Peyer's patch (tissue), 4 donors: ENCODE measurements around the gene P4HA1. TPM values are rescaled to one million over a fixed set of nuclear protein-coding genes. Genes with fewer than 3 reads are reported as not detected.
A peak's percentile ranks its signal among the peaks of the same experiment; 100 is the strongest.

Source experiments
- DNase-seq, 3 donors: peaks; one replicate each; pipeline ENCODE4 v3.0.0-alpha.2; 2017 to 2019
- H3K27ac ChIP-seq, 4 donors: fragments of 200-600 bp; sonication (generic); one replicate each; pipeline ENCODE4 v1.5.1; 2016 to 2019
- H3K27me3 ChIP-seq, 2 donors: fragments of 200-600 bp; sonication (generic); one replicate each; pipeline ENCODE4 v1.5.1; 2019
- H3K36me3 ChIP-seq, 3 donors: fragments of 200-600 bp; sonication (generic); one replicate each; pipeline ENCODE4 v1.5.1; 2016 to 2019
- H3K4me1 ChIP-seq, 4 donors: fragments of 200-600 bp; sonication (generic); one replicate each; pipeline ENCODE4 v1.5.1; 2016 to 2019
- H3K4me3 ChIP-seq, 4 donors: fragments of 200-600 bp; sonication (generic); 1 replicate in 3 of 4; 2 replicates in 1 of 4; pipeline ENCODE4 v1.5.1; 2016 to 2019; ENCODE audit warnings: mild to moderate bottlenecking in 1 of 4
- H3K9me3 ChIP-seq, 4 donors: fragments of 200-600 bp; sonication (generic); one replicate each; pipeline ENCODE4 v1.5.1; 2016 to 2019; ENCODE audit warnings: mild to moderate bottlenecking in 1 of 4
- CTCF ChIP-seq, 6 experiments: fragments of 450-650 bp in 4 of 6; fragments of 200-600 bp in 2 of 6; sonication (generic) in 1 of 6; IDR thresholded peaks; one replicate each; pipeline ENCODE4 v1.5.1; 2017 to 2019; ENCODE audit warnings: antibody characterized with exemption in 6 of 6, mild to moderate bottlenecking in 3 of 6, moderate library complexity in 1 of 6
- POLR2A ChIP-seq, 2 donors: fragments of 450-650 bp; IDR thresholded peaks; one replicate each; pipeline ENCODE4 v1.5.1; 2017; ENCODE audit warnings: antibody characterized with exemption in 2 of 2, mild to moderate bottlenecking in 2 of 2, moderate library complexity in 2 of 2
- total RNA-seq, 4 donors: library from RNA; depleted of rRNA; stranded (reverse); fragments of >200 nt; gene quantifications; one replicate each; pipeline ENCODE4 v1.1.0, GENCODE V29; 2016

P4HA1 gene
- total RNA-seq, 4 donors from 2014 or later = 13.9 to 19.0 (median 15.2) TPM

GRCh38 chr10:73093922-73094850 lies 2.5 kb downstream of the P4HA1 start:
- Histone ChIP-seq H3K9me3 (no peaks in the 10 kb centered on the region), H3K36me3 (no peaks in the 10 kb centered on the region), H3K4me3 (peak overlapping the region in 1 of 4 donors; percentile 84), H3K27me3 (no peaks in the 10 kb centered on the region), H3K4me1 (peaks cover 0 to 5% (median 0%) of the 10 kb centered on the region in 4 donors), H3K27ac (no peak overlapping the region)
- TF ChIP-seq CTCF (IDR thresholded peaks at IDR 0.05) = no peak
- TF ChIP-seq POLR2A (IDR thresholded peaks at IDR 0.05) = no peak
- DNase-seq = no peak

- Histone ChIP-seq H3K4me3 (no peak overlapping the region), H3K36me3 (no peaks in the 10 kb centered on the region), H3K27ac (no peak overlapping the region), H3K27me3 (no peaks in the 10 kb centered on the region), H3K9me3 (no peaks in the 10 kb centered on the region), H3K4me1 (peaks cover 0 to 5% (median 0%) of the 10 kb centered on the region in 4 donors)
- no peak for DNase-seq
- no peak for TF ChIP-seq POLR2A (IDR thresholded peaks at IDR 0.05)
- no peak for TF ChIP-seq CTCF (IDR thresholded peaks at IDR 0.05)
These were observed 3.8 kb downstream of the P4HA1 start for GRCh38 chr10:73092830-73093229.

- Histone ChIP-seq H3K27me3 (no peaks in the 10 kb centered on the region), H3K4me3 (no peak overlapping the region), H3K27ac (no peak overlapping the region), H3K9me3 (no peaks in the 10 kb centered on the region), H3K36me3 (no peaks in the 10 kb centered on the region), H3K4me1 (peaks cover 0 to 7% (median 0%) of the 10 kb centered on the region in 4 donors)
- no peak for DNase-seq
- TF ChIP-seq POLR2A (IDR thresholded peaks at IDR 0.05) = no peak
- no peak for TF ChIP-seq CTCF (IDR thresholded peaks at IDR 0.05)
These were observed 8.4 kb downstream of the P4HA1 start for GRCh38 chr10:73088304-73088703.

GRCh38 chr10:73086816-73087215 lies 9.8 kb downstream of the P4HA1 start:
- no peak for DNase-seq
- Histone ChIP-seq H3K27me3 (no peaks in the 10 kb centered on the region), H3K9me3 (no peaks in the 10 kb centered on the region), H3K4me3 (no peak overlapping the region), H3K4me1 (peaks cover 0 to 12% (median 0%) of the 10 kb centered on the region in 4 donors), H3K36me3 (no peaks in the 10 kb centered on the region), H3K27ac (no peak overlapping the region)
- no peak for TF ChIP-seq CTCF (IDR thresholded peaks at IDR 0.05)
- TF ChIP-seq POLR2A (IDR thresholded peaks at IDR 0.05) = no peak

- no peaks in the 10 kb centered on the region for H3K36me3 ChIP-seq
- peaks cover 0 to 12% (median 0%) of the 10 kb centered on the region in 4 donors for H3K4me1 ChIP-seq
- H3K27ac ChIP-seq = no peak overlapping the region
- no peak overlapping the region for H3K4me3 ChIP-seq
- no peak for DNase-seq
- H3K27me3 ChIP-seq = no peaks in the 10 kb centered on the region
- H3K9me3 ChIP-seq = no peaks in the 10 kb centered on the region
- no peak for TF ChIP-seq POLR2A (IDR thresholded peaks at IDR 0.05)
- TF ChIP-seq CTCF (IDR thresholded peaks at IDR 0.05) = no peak
These were observed 12.5 kb downstream of the P4HA1 start for GRCh38 chr10:73084209-73084608.
